HG02870 (cell line): ENCODE data around the gene MESP1.

ENCODE experiments used
- ATAC-seq: cut with Tn5 transposase; IDR thresholded peaks from one replicate; pipeline ENCODE4 v1.9.1; 2021; ENCODE audit warnings: mild to moderate bottlenecking, moderate library complexity; ENCODE audit not compliant: unreplicated experiment

MESP1 gene

DNA sequence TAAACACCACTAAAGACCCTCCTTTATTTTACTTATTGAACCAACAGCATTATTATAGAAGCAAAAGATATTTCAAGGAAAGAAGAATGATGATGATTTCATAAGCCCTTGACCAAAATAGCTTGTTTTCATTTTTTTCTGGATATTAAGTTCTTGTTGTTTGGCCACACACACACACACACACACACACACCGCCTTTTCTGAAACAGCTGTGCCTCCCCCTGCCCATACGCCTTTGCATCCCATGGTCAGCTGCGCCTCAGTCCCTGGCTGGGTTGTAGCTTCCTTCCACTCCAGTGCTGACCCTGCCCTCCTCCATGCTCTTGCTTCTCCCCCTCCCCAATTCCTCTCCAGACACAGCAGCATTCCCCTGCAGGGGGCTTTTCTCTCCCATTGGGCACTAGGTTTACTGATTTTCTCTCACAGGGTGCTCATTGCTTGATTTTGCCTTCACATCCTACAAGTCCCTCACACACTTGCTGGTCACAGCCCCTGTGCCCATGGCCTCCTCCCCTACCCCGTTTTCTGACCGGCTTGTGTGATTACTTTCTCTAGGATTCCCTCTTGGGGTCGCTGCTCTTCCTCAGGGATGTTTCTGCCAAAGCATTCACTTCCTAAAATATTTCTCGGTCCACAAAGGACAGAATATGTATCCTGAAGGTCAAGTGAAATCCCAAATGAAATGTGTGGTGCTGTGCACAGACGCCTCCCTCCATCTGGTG, 18.4 kb downstream of the MESP1 start:
- no peak for ATAC-seq

DNA sequence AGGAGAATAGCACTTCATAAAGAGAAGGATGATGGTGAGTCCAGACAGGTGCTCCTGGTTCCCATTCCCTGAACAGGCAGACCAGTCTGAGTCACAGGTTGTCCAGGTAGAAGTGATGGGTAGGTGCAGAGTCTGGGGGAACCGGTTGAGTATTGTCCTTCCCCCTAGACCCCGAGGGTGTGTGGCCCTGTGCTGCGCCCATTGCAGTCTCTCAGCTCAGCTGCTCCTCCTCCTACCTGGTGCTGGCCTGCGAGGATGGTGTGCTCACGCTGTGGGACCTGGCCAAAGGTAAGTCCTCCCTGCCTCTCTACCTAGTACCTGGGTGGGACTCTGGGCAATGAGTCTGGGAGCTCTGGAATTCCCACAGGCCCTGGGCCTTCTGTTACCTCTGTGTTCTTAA, 19.8 kb downstream of the MESP1 start:
- ATAC-seq = no peak

DNA sequence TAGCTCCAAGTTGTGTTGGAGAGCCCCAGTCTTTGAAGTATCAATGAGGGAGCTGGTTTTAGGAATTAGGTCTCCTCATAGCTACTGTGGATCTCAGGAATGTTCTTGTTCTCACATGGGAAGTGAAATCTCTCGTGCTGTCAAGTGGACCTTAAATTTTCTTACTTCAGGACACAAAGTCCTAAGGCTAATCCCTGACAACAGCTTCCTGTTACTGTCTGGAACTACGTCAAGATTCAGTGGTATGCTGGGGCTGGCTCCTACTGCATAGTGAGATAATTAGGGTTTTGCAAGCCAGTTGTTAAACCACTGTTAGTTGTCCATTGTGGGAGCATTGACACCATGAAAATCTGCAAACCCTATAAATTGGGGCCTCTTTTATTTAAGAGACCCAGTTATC, 22.8 kb downstream of the MESP1 start:
- no peak for ATAC-seq

DNA sequence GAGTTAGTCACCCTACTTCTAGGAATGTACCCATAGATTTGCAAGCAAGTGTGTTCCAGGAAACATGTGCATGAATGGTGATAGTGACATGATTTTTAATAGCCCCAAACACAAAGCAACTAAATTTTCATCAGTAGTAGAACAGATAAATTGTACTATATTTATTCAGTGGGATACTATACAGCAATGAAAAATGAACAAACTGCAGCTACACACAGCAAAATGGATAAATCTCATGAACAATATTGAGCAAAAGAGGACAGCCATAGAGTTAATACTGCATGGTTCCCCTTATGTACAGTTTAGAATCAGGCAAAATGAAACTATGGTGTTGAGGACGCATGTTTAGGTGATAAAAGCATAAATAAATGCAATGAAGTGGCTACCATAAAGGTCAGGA, 26.0 kb downstream of the MESP1 start:
- no peak for ATAC-seq

DNA sequence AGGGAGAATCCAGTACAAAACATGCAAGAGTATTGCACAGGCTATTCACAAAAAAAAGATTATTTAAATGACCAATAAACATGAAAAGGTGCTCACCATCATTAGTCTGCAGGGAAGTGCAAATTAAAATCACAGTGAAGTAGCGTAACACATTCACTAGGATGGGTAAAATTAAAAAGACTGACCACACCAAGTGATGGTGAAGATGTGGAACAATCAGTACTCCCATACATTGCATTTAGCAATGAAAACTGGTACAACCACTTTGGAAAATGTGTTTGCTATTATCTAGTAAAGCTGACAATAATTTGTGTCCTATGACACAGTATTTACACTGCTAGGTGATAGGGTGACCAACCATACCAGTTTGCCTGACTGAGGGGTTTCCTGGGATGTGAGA, 26.4 kb downstream of the MESP1 start:
- no peak for ATAC-seq

DNA sequence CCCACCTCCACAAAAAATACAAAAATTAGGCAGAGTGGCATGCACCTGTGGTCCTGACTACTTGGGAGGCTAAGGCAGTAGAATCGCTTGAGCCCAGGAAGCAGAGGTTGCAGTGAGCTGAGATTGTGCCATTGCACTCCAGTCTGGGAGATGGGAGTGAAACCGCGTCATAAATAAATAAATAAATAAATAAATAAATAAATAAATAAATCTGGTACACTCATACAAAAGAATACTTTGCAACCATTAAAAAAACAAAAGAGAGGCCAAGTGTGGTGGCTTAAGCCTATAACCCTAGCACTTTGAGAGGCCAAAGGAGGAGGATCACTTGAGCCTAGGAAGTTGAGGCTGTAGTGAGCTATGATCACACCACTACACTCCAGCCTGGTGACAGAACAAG, 28.0 kb downstream of the MESP1 start:
- ATAC-seq = no peak

DNA sequence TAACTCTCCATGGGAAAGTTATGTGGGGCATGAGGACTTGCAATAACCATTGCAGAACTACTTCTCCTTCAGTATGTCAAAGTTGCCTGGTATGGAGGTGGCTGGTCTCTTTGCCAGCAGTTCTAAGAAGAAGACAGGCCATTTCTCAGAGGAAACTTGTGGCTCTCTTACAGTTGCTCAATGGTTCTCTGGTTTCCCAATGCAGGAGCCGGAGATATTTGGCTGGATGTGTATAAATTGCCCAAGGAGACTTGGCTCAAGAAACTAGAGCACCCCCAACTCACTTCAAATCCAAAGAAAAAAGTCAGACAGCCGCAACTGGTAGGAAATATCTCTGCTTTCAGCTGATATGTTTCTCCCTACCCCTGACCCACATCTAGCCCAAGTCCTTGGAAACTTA, 36.3 kb downstream of the MESP1 start:
- no peak for ATAC-seq

DNA sequence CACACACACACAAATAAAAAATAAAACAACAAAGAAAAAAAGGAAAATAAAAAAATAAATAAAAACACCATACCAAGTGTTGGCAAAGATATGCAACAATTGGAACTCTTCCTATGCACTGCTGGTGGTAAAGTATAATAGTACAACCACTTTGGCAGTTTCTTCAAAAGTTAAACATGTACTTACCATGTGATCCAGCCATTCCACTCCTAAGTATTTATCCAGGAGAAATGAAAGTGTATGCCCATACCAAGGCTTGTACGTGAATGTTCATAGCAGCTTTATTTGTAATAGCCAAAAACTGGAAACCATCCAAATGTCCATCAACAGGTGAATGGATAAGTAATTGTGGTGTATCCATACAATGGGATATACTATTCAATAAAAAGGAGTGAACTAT, 43.5 kb downstream of the MESP1 start:
- no peak for ATAC-seq

DNA sequence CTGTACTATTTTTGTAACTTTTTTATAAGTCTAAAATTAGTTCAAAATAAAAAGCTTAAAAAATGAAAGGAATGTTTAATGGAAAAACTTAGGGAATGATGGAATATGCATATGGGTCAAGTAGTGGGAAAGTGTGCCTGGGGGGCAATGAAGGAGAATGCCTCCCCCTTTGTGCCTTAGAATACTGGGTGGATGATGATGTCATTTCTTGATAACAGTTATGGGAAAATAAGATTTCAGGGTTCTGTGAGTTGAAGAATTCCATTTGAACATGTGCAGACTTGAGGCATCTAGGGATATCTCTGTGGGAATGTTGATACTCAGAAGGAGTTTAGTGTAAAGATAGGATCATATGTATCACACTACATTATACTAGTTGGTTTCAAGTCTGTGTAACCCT, 46.6 kb downstream of the MESP1 start:
- ATAC-seq = no peak
